Epithelial cell of esophagus (primary cell): ENCODE data around the gene ATP10D.
"Not testable (repeated sequence)": the region's sequence is repeated elsewhere in the genome, so short reads cannot be mapped to it uniquely, and the experiment has no call there.

Source experiments
- DNase-seq: peaks from one replicate; pipeline ENCODE4 v3.0.0; 2010; ENCODE audit warnings: low read depth
- H3K4me3 ChIP-seq: 2 replicates; pipeline ENCODE4 v1.5.1; 2011; ENCODE audit warnings: mild to moderate bottlenecking, low read length, control low read depth
- CTCF ChIP-seq: IDR thresholded peaks from 2 replicates; pipeline ENCODE4 v1.5.1; 2011; ENCODE audit warnings: low read depth, mild to moderate bottlenecking, low read length, control low read depth, inconsistent platforms; ENCODE audit not compliant: insufficient read depth; ENCODE audit errors: missing control alignments

The ATP10D gene

GRCh38 chr4:47533689-47534347, 48.7 kb downstream of the ATP10D start:
- DNase-seq: no peak
- TF ChIP-seq CTCF: no peak
- H3K4me3 ChIP-seq: no peak overlapping the region

GRCh38 chr4:47534772-47535171, 49.7 kb downstream of the ATP10D start:
- no peak for DNase-seq
- H3K4me3 ChIP-seq: no peak overlapping the region
- no peak for TF ChIP-seq CTCF

DNA sequence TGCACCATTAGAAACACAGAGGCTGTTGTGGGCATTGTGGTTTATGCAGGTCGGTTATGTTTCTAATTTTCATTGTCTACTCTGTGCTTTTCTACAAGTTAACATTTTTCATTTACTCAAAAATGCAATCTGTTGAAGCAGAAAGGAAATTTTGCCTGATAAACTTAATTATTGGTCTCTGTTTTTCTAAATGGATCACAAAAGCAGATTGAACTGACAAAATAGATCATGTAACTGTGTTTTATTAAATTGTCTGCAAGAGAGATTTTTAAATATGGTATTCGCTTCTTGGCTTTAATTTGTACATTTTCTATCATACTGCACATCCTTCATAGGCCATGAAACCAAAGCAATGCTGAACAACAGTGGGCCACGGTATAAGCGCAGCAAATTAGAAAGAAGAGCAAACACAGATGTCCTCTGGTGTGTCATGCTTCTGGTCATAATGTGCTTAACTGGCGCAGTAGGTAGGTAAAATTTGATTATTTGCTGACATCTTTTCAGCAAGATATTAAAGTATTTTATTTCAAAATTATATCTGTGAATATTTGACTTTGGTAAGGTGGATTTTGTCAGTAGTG, 50.6 kb downstream of the ATP10D start:
- no peak for TF ChIP-seq CTCF
- no peak overlapping the region for H3K4me3 ChIP-seq
- no peak for DNase-seq

GRCh38 chr4:47536966-47537365, 51.9 kb downstream of the ATP10D start:
- TF ChIP-seq CTCF: no peak
- H3K4me3 ChIP-seq: no peak overlapping the region
- no peak for DNase-seq

- no peak for DNase-seq
- no peak for TF ChIP-seq CTCF
Observed at GRCh38 chr4:47538111-47538824, 53.2 kb downstream of the ATP10D start.

GRCh38 chr4:47538825-47539154, 53.7 kb downstream of the ATP10D start:
- no peak for TF ChIP-seq CTCF
- DNase-seq: no peak
- no peak overlapping the region for H3K4me3 ChIP-seq

More at GRCh38 chr4:47538111-47538824, 53.2 kb downstream of the ATP10D start:
- no peak overlapping the region for H3K4me3 ChIP-seq

DNA sequence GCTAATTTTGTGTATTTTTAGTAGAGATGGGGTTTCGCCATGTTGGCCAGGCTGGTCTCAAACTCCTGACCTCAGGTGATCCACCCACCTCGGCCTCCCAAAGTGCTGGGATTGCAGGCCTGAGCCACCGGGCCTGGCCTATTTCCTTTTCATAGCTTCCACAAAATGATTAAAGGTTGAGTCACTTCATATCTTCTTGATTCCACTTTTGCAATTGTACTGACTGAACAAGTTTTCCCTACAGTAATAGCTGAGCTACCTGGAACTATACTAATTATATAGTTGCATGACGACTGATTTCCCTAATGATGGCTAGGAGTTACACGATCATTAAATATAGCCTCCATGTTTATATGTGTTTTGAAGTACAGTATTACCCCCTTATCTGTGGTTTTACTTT, 57.6 kb downstream of the ATP10D start:
- not testable (repeated sequence) for H3K4me3 ChIP-seq
- DNase-seq: peak; percentile 82
